Measurements from ENCODE around the gene TNFRSF21.

GRCh38 chr6:47319382-47319781 is 9.7 kb upstream of the TNFRSF21 start:
- no peak for TF ChIP-seq CTCF (conservative IDR thresholded peaks at IDR 0.05; ENCODE audit: low read length)
- TF ChIP-seq EZH2phosphoT487 (IDR thresholded peaks at IDR 0.05; ENCODE audit: borderline replicate concordance, low read depth, low read length) = no peak
